HTERT RPE-1 (cell line): ENCODE data around the gene DBI.

ENCODE experiments used
- in situ Hi-C: fragments of 300-500 bp; cut with MboI; formaldehyde crosslinking; loops from 4 replicates; pipeline ENCODE4 v1.14.3; 2020; ENCODE audit warnings: low sequenced_read_pairs

The DBI gene

GRCh38 chr2:119366649-119367471 is at the start of gene DBI, which contains the start of gene C2orf76:
DBI (plus strand) TSS chr2:119366977; CDS start chr2:119367052, 75 bp downstream.
C2orf76 (minus strand) TSS chr2:119366834; CDS start chr2:119339959, 26,875 bp downstream.
- in situ Hi-C loops, result no loop called here

GRCh38 chr2:119317554-119317953 is 49.2 kb upstream of the DBI start:
- in situ Hi-C loops, result no loop called here

- in situ Hi-C loops, result no loop called here
Measured at GRCh38 chr2:119319593-119319992, 47.2 kb upstream of the DBI start.

- in situ Hi-C loops, result no loop called here
Measured at GRCh38 chr2:119323459-119323858, 43.3 kb upstream of the DBI start.

- in situ Hi-C loops, result no loop called here
Measured at GRCh38 chr2:119324685-119325270, 42.0 kb upstream of the DBI start.

GRCh38 chr2:119326938-119327337 is 39.8 kb upstream of the DBI start:
- in situ Hi-C loops, result no loop called here

GRCh38 chr2:119327431-119327830 is 39.3 kb upstream of the DBI start:
- in situ Hi-C loops, result no loop called here

GRCh38 chr2:119332953-119333352 is 33.8 kb upstream of the DBI start:
- in situ Hi-C loops, result no loop called here

- in situ Hi-C loops, result no loop called here
Measured at GRCh38 chr2:119333360-119333759, 33.4 kb upstream of the DBI start.

- in situ Hi-C loops, result no loop called here
Measured at GRCh38 chr2:119333833-119334232, 32.9 kb upstream of the DBI start.

- in situ Hi-C loops, result no loop called here
Measured at GRCh38 chr2:119337749-119338148, 29.0 kb upstream of the DBI start.

GRCh38 chr2:119338272-119338671 is 28.5 kb upstream of the DBI start:
- in situ Hi-C loops, result no loop called here

GRCh38 chr2:119338826-119339561 is 27.8 kb upstream of the DBI start:
- in situ Hi-C loops, result no loop called here

- in situ Hi-C loops, result no loop called here
Measured at GRCh38 chr2:119339562-119339923, 27.2 kb upstream of the DBI start.

GRCh38 chr2:119341684-119342083 is 25.1 kb upstream of the DBI start:
- in situ Hi-C loops, result no loop called here

- in situ Hi-C loops, result no loop called here
Measured at GRCh38 chr2:119349289-119349688, 17.5 kb upstream of the DBI start.

- in situ Hi-C loops, result no loop called here
Measured at GRCh38 chr2:119350311-119350998, 16.3 kb upstream of the DBI start.

- in situ Hi-C loops, result no loop called here
Measured at GRCh38 chr2:119352357-119352756, 14.4 kb upstream of the DBI start.

GRCh38 chr2:119354860-119355259 is 11.9 kb upstream of the DBI start:
- in situ Hi-C loops, result no loop called here

GRCh38 chr2:119359774-119360173 is 7.0 kb upstream of the DBI start:
- in situ Hi-C loops, result no loop called here

- in situ Hi-C loops, result no loop called here
Measured at GRCh38 chr2:119360423-119360966, 6.3 kb upstream of the DBI start.
